GM19468 (cell line): Measurements from ENCODE around the gene CFAP65.

Experiments used
- ATAC-seq: cut with Tn5 transposase; IDR thresholded peaks from one replicate; pipeline ENCODE4 v1.9.1; 2021; ENCODE audit warnings: mild to moderate bottlenecking, moderate library complexity, moderate number of reproducible peaks; ENCODE audit not compliant: unreplicated experiment; ENCODE audit errors: extremely low read depth

The CFAP65 gene, protein sequence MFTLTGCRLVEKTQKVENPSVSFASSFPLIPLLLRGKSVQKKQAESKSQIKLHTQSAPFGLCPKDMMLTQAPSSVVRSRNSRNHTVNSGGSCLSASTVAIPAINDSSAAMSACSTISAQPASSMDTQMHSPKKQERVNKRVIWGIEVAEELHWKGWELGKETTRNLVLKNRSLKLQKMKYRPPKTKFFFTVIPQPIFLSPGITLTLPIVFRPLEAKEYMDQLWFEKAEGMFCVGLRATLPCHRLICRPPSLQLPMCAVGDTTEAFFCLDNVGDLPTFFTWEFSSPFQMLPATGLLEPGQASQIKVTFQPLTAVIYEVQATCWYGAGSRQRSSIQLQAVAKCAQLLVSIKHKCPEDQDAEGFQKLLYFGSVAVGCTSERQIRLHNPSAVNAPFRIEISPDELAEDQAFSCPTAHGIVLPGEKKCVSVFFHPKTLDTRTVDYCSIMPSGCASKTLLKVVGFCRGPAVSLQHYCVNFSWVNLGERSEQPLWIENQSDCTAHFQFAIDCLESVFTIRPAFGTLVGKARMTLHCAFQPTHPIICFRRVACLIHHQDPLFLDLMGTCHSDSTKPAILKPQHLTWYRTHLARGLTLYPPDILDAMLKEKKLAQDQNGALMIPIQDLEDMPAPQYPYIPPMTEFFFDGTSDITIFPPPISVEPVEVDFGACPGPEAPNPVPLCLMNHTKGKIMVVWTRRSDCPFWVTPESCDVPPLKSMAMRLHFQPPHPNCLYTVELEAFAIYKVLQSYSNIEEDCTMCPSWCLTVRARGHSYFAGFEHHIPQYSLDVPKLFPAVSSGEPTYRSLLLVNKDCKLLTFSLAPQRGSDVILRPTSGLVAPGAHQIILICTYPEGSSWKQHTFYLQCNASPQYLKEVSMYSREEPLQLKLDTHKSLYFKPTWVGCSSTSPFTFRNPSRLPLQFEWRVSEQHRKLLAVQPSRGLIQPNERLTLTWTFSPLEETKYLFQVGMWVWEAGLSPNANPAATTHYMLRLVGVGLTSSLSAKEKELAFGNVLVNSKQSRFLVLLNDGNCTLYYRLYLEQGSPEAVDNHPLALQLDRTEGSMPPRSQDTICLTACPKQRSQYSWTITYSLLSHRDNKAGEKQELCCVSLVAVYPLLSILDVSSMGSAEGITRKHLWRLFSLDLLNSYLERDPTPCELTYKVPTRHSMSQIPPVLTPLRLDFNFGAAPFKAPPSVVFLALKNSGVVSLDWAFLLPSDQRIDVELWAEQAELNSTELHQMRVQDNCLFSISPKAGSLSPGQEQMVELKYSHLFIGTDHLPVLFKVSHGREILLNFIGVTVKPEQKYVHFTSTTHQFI (N-terminal part only)

DNA sequence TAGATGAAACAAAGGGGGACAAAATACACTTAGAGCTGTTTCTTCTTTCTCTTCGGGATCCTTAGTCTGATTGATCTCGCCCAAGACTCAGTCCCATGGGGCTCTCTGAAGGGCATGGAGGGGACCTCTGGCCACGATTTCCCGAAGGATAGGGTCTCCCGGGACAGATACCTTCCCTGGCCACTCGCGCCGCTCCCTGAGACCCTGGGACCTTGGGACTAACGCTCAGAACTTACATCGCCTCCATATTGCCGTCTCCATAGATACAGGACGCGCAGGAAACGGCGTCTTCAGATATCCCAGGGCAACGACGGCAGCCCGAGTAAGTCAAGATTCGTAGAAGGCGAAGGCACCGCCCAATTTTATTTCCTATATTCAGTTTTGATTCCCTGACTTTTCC is at the start of gene CFAP65:
Gene CFAP65 (minus strand): TSS at position 265 of the 400 bp plus-strand sequence. CDS start 2,468 bp downstream, outside the sequence.
- no peak for ATAC-seq

DNA sequence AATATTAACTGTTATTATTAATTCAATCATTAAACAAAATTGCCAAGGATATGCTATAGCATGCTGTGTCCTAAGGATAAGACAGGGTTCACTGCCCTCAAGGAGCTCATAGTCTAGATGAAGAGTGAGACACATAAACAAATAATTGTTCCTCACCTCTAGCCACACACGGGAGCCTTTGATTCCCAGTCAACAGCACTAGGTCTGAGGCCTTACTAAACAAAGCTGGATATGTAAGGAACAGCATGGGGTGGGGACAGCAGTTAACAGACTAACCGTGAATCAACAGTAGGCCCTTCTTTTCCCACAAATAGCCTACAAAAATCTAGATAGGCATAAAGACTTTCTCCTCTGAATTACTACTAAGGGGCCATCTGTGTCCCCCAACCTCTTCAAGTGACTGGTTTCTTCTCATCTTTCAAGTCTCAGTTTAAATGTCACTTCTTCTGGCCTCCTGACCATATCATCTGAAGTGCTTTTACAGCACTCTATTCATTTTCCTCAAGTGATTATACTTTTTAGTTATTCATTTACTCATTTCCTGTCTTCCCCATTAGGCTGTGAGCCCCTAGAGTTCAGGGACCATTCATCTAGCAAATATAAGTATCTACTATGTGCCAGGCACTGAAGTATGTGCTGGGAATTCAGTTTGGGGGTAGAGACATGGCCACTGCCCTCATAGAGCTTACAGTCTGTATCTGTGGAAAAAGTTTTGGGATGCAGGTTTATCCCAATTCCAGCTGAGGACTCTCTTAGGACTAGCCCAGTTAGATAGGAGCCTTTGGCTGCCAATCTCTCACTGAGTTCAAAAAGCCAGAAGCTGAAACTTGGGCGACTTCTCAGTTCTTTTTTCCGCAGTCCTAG is 49.4 kb upstream of the CFAP65 start:
- no peak for ATAC-seq

DNA sequence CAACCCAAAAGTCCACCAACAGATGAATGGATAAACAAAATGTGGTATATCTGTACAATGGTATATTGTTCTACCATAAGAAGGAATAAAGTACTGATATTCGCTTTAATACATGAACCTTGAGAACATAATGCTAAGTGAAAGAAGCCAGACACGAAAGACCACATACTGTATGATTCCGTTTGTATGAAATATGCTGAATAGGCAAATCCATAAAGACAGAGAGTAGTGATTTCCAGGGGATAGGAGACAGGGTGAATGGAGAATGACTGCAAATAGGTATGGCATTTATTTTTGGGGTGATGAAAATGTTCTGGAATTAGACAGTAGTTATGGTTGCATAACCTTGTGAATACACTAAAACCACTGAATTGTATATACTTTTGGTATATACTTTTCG is 48.0 kb upstream of the CFAP65 start:
- no peak for ATAC-seq

DNA sequence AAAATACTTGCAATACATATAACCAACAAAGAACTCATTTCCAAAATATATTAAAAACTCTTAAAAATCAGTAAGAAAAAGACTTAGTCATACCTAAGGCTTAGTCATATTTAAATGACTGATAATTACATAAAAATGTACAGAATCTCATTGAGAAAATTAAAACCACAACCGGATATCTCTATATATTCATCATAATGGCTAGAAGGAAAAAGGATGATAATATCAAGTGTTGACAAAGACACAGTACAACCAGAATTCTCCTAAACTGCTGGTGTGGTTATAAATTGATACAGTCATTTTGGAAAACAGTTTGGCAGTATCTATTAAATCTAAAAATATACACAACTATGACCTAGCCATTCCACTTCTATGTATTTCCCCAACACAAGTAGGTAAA is 46.5 kb upstream of the CFAP65 start:
- ATAC-seq: no peak

DNA sequence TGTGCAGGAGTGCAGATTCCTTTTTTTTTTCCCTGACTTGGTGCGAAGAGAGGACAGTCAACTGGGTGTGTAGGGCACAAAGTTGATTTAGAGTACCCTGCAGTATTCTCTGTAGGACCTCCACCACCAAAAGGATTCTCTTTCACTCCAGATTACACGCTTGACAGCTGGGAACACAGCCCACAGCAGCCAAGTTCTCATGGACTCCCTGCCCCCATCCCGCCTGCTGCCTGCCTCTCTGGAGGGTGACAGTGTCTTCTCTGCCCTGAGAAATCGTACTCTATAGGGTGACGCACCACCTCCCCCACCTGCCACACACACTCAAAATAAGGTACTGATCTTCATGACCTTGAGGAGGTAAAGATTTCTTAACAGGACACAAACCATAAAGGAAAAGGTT is 46.0 kb upstream of the CFAP65 start:
- ATAC-seq: no peak

DNA sequence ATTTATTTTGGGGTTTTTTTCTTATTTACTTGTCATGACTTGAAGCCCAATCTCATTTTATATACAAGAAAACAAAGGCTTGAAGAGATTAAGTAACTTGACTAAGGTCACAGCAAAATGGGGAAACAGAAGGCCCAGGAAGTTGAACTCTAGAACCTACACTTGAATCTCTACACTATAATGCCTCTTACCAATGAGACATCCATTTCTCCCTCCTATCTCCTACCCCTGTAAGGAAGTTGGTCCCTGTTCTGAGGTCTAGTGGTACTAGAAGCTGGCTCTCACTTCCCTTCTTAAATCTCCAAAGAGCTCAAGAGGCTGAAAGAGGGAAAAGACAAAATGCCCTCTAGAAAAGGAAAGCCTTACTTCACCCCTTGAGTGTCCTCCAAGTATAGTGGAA is 44.9 kb upstream of the CFAP65 start:
- ATAC-seq: no peak

DNA sequence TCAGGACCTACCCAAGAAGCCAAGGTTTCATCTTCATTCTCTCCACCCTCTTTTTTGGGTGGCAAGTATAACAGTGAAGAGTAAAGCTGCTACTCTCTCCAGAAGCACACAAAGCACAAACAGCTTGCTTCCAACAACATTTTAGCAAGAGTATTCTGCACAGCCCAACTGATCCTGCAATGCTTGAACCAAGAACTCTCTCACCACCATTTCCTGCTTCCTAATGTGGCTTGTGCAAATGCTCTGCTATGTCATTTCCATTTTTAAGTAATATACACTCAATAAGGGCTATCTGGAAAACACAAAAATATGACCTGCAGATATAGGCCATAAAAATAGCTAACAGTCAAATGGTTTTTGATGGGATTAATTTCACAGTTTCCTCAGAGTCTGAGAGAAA is 43.5 kb upstream of the CFAP65 start:
- no peak for ATAC-seq

DNA sequence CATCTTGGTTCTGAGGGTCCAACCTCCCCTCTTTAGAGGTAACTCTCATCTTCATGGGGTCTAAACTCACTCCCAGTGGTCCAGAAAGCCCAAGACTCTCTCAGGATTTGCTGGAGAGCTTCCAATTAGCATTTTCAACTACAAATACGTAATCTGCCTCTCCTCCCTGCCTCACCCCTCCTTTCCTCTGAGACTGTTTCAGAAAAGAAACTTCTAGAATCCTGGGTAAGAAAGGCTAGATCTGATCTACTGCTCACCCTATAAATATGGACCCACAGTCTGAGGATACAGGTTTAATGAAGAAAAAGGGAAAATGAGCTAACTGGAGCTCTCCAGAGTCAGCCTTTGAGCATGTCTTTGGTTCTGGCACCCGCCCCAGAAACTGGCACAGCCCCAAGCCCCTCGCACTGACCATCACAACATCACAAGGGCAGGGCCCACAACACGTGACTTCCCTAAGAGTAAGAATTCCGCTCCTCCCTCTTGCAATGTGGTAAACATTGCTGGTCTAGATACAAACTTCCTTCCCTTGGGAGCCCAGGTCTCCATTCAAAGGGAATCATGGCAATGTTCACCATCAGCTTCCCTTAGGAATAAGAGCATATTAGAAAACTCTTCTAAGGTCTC is 41.1 kb upstream of the CFAP65 start:
- ATAC-seq: no peak

DNA sequence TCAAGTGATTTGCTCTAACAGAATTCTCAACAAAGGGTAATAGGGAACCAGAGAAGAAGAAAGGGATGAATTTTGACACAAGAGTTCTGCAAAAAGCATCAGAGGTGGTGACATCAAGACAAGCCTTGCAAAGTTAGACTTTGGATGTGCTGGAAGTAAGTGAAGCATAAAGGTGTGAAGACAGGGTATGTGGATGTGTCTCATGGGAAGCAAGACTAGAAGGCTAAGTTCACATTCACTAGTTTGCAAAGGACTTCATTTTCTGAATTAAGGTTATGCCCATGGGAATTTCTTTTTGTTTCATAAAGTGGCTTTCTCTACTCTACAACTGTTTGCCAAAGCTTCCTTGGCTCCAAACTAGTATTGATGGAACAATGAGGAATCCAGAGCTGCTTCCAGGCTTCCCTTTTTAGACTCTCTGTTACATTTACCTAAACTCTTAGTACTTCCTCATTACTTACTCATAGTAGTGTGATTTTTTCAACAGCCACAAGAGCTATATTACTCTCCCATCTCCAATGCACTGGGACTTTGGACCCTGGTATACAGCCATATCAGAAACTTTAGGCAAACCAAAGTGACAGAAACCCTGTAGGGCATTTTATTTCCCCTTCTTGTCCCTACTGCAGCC is 40.5 kb upstream of the CFAP65 start:
- no peak for ATAC-seq

DNA sequence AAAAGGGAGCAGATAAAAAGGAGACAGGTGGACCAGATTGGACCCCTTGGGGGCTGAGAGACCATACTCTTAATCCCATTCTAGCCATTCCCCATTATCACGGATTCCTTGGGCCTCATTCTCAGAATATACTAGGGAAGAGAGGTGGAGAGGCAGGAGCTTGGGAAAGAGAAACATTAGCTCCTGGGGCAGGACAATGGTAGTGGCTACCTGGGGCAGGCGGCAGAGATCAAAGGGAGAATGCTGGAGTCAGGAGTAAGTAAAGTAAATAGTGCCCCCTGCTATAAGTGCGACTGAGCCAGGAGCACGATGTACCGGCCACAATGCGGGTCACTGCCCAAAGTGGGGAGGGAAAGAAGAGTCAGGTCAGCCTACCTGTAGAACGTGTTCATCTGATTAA is 39.8 kb upstream of the CFAP65 start:
- ATAC-seq: no peak

DNA sequence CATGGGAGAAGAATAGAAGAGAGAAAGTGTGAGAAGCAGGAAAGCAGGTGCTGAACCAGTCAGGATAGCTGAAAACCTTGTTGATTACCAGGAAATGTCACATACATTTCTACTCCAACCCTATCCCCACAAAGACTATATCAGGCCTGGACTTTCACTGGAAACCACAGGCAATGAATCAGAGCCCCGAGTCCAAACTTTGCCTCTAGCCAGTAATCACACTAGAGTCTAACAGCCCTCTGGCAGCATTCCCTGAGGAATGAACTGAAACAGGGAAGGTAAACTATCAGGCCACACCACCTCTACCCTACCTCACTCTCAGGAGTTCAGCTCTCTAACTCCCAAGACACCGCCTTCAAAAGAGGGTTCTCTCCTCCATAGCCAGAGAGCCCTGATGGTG is 38.1 kb upstream of the CFAP65 start:
- ATAC-seq: no peak

DNA sequence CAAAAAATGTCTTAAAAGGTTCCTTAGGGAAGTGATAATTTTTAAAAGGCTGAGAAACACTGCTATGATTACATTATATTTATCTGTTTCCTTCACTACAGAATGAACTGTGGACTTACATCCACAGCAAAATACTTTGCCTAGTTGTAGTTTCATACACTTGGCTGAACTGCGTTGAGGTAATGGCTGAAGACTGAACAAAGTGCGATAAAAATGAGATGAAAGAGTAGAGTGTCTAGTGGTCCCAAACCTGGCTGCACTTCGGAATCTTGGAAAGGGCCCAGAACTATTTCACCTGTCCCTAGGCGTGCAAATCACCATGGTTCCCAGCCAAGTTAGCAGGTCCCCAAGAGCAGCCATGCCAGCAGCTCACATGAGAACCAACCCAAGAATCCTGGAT is 37.6 kb upstream of the CFAP65 start:
- no peak for ATAC-seq

DNA sequence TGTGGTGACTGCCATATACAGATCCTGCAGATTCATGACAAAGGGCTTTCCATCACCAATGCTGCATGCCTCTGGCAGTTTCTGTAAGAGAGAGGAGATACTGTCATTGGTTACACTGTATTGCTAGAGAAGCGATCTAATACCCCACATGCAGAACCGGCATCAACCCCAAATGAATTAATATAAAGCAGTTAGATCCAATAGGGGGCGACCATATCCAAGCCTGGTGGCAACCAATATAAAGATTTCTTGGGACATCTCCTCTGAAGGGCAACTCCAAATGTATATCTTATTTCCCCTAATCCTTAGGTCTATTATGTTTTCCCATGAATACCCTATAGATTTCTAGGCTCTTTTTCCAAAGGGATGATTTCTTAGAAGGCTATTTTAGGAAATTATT is 36.8 kb upstream of the CFAP65 start:
- ATAC-seq: no peak

DNA sequence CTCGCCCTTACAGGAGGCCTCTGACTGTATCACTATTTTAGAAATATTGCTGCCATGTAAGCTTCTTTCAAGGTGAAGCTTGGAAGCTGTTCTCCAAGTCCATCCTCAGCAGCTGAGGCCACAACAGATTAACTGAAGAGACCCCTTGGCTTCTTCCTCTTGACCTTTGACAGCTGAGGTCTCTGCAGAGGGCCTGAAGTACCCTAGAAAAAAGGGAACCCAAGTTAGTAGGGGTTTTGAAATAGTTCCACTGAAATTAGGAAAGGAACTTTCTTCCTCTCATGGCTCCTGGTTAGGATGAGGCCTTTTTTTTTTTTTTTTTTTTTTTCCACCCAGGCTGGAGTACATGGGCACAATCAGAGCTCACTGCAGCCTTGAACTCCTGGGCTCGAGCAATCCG is 34.9 kb upstream of the CFAP65 start:
- ATAC-seq: no peak

DNA sequence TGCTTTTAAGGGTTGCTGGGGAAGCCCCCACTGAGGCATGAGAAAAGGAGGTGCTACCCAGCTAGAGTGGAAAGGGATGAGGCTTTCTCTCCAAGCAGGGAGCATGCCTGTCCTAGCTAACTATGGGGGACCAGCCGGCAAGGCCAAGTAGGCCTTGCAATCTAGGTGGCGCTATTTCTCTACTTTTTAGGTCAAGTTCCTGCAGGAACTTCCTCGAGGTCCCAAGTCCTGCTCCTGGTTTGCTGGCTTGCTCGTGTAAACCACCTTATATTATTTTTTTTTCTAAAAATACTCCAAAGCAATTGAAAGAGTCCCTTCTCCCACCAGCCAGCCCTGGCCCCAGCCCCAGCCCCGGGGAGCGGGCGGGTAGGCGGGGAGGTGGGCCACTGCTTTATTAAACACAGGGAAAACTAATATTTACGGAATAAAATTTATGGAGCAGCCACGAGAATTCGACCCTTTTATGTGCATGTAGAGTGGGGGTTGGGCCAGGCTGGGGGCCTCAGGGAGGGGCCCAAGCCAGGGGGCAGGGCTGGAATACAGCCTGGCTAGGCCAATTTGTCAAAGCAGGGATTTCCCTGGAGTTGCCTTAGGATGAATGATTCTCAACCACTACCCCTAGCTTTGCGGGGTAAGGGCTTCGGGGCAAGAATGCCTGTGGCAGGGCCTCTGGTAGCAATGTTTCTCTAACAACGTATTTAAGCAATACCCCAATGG is 32.3 kb upstream of the CFAP65 start:
- no peak for ATAC-seq

DNA sequence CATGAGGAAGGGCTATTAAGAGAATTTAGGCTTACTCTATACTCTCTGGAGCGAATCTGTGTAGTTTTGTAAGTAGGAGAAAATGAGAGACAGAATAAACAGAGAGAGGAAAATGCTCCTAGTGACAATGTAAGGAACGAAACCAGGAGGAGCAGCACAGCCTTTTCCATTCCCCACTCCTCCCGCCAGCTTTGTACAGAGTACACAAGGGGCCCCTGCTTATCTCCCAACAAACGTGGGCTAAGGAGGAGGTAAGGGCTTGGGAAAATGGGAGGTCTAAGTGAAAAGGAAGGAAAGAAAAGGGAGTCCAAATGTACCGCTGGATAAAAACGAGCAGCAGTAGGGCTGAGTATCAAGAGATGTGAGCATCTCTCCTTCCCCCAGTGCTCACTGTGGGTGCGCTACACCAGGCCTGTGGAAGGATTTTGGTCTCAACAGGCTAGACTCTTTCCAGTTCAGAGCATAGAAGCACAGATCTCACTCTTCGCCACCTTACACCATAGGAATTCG is 31.5 kb upstream of the CFAP65 start:
- no peak for ATAC-seq

DNA sequence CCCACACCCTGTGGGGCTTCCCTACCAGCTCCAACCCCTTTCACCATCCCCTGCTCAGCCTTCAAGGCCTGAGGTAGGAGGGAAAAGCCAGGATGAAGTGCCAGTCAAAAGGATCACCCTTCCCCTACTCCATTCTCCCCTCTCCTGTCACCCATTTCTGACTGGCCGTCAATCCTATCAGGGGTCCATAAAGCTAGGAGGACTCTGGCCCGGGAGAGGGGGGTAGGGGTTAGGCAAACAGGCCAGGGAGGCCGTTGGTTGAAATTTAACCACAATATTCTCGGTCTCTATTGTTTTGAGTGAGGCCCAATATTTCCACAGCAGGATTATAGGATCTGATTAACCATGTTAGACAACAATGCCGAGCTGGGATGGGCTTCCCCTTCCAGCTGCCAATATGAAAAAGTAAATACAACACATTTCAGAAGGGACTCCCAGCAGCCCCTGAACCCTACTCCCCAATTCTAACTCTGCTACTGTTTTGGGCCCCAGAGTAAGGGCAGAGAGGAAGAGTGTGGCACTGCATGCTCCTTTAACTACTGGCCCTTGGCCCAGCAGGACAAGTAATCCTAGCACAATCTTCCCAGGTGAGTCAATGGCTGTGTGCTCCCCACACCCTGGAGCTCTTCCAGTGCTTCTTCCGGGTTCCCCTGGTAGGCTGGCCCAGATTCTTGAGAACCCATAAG is 30.0 kb upstream of the CFAP65 start:
- ATAC-seq: no peak
